HEK293T (cell line): ENCODE data around the gene CFAP70.

Source experiments
- CTCF ChIA-PET: fragments of 350-600 bp; formaldehyde crosslinking; extraction: SDS; loops from one replicate; lab custom pipeline; 2021; ENCODE audit warnings: antibody characterized with exemption, inconsistent platforms; lab: Yijun Ruan, JAX
- POLR2A ChIA-PET: fragments of 350-600 bp; formaldehyde crosslinking; extraction: SDS; loops from one replicate; lab custom pipeline; 2020; ENCODE audit warnings: antibody characterized with exemption, inconsistent platforms; lab: Yijun Ruan, JAX
- DNase-seq: peaks from one replicate; pipeline ENCODE4 v3.0.0; 2012; ENCODE audit warnings: mixed read lengths; ENCODE audit errors: extremely low spot score
- ARNT ChIP-seq: fragments of 450-650 bp; IDR thresholded peaks from 2 replicates; pipeline ENCODE4 v1.6.1; 2017; ENCODE audit warnings: mild to moderate bottlenecking
- BHLHE40 ChIP-seq: fragments of 450-650 bp; IDR thresholded peaks from 2 replicates; pipeline ENCODE4 v1.6.1; 2016; ENCODE audit warnings: mild to moderate bottlenecking, moderate library complexity, borderline replicate concordance
- CTBP1 ChIP-seq: fragments of 450-650 bp; IDR thresholded peaks from 2 replicates; pipeline ENCODE4 v1.6.1; 2016; ENCODE audit warnings: borderline replicate concordance
- ELF4 ChIP-seq: fragments of 450-650 bp; IDR thresholded peaks from 2 replicates; pipeline ENCODE4 v1.6.1; 2017; ENCODE audit warnings: antibody characterized with exemption
- FOXA1 ChIP-seq: fragments of 450-650 bp; IDR thresholded peaks from 2 replicates; pipeline ENCODE4 v1.6.1; 2016; ENCODE audit warnings: mild to moderate bottlenecking
- FOXK2 ChIP-seq: fragments of 450-650 bp; IDR thresholded peaks from 2 replicates; pipeline ENCODE4 v1.6.1; 2016; ENCODE audit warnings: mild to moderate bottlenecking
- FOXM1 ChIP-seq: fragments of 450-650 bp; IDR thresholded peaks from 2 replicates; pipeline ENCODE4 v1.6.1; 2017; ENCODE audit warnings: mild to moderate bottlenecking, borderline replicate concordance
- HDGF ChIP-seq: fragments of 450-650 bp; IDR thresholded peaks from 2 replicates; pipeline ENCODE4 v1.6.1; 2017; ENCODE audit warnings: antibody characterized with exemption, borderline replicate concordance
- L3MBTL2 ChIP-seq: fragments of 450-650 bp; conservative IDR thresholded peaks from 2 replicates; pipeline ENCODE4 v1.6.1; 2016; ENCODE audit warnings: mild to moderate bottlenecking
- LEF1 ChIP-seq: fragments of 450-650 bp; IDR thresholded peaks from 2 replicates; pipeline ENCODE4 v1.6.1; 2017; ENCODE audit warnings: mild to moderate bottlenecking, borderline replicate concordance
- NFRKB ChIP-seq: fragments of 450-650 bp; IDR thresholded peaks from 2 replicates; pipeline ENCODE4 v1.6.1; 2016; ENCODE audit warnings: mild to moderate bottlenecking, moderate library complexity
- SP1 ChIP-seq: fragments of 450-650 bp; IDR thresholded peaks from 2 replicates; pipeline ENCODE4 v1.6.1; 2017
- SUZ12 ChIP-seq: fragments of 450-650 bp; IDR thresholded peaks from 2 replicates; pipeline ENCODE4 v1.6.1; 2016; ENCODE audit warnings: mild to moderate bottlenecking
- TARDBP ChIP-seq: fragments of 450-650 bp; IDR thresholded peaks from 2 replicates; pipeline ENCODE4 v1.6.1; 2016
- ZNF384 ChIP-seq: fragments of 450-650 bp; IDR thresholded peaks from 2 replicates; pipeline ENCODE4 v1.6.1; 2016
- TF ChIP-seq, protein P1 (sequence below): fragments of 450-650 bp; IDR thresholded peaks from 2 replicates; pipeline ENCODE4 v1.6.1; 2016

Gene CFAP70

DNA sequence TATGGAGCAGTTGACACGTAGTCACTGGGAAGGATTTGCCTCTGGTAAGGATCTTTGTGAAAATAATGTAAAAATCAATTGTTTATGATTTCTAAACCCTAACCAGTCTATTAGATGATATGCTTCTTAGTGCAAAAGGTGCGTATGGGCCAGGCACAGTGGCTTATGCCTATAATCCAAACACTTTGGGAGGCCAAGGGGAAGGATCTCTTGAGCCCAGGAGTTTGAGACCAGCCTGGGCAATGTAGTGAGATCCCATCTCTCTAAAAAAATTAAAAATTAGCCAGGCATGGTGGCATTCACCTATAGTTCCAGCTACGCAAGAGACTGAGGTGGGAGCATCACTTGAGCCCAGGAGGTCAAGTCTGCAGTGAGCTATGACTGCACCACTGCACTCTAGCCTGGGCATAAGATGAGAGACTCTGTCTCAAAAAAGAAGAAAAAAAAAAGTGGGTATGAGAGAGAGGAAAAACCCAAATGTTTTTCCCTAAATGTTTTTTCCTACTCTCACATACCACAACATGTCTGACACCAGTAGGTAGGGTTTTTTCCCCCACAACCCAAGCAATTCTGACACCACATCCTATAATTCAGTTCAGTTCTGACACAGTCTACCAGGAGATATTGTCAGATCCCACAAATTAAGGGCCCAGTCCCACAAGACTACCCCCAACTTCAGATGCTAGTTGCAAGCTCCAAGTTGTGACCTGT, 148.1 kb downstream of the CFAP70 start:
- TF ChIP-seq FOXA1: no peak
- TF ChIP-seq BHLHE40: no peak
- TF ChIP-seq SUZ12: no peak
- no peak for TF ChIP-seq HDGF
- TF ChIP-seq ELF4: no peak
- no peak for TF ChIP-seq L3MBTL2
- no peak for TF ChIP-seq ZNF384
- TF ChIP-seq LEF1: no peak
- no peak for TF ChIP-seq FOXK2
- TF ChIP-seq CTBP1: no peak
- TF ChIP-seq TARDBP: no peak
- no peak for TF ChIP-seq ARNT
- no peak for TF ChIP-seq FOXM1
- no peak for DNase-seq
- ChIA-PET POLR2A (no interaction called here), CTCF (interaction anchor here (1.0 kb wide), 1 partner anchor 8 kb away, joined by 4 read pairs; no protein-coding TSS in a partner anchor)

GRCh38 chr10:73209705-73210104, 149.0 kb downstream of the CFAP70 start:
- TF ChIP-seq SUZ12 (no peak), BHLHE40 (no peak), L3MBTL2 (no peak), TARDBP (no peak), HDGF (no peak), ELF4 (no peak), CTBP1 (no peak), FOXA1 (no peak), NFRKB (no peak), ZNF384 (no peak), ARNT (no peak), FOXM1 (no peak)
- TF ChIP-seq, protein P1, sequence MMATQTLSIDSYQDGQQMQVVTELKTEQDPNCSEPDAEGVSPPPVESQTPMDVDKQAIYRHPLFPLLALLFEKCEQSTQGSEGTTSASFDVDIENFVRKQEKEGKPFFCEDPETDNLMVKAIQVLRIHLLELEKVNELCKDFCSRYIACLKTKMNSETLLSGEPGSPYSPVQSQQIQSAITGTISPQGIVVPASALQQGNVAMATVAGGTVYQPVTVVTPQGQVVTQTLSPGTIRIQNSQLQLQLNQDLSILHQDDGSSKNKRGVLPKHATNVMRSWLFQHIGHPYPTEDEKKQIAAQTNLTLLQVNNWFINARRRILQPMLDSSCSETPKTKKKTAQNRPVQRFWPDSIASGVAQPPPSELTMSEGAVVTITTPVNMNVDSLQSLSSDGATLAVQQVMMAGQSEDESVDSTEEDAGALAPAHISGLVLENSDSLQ: no peak
- ChIA-PET CTCF (interaction anchor here (1.0 kb wide), 1 partner anchor 9 kb away, joined by 4 read pairs; no protein-coding TSS in a partner anchor), POLR2A (no interaction called here)
- DNase-seq: no peak

DNA sequence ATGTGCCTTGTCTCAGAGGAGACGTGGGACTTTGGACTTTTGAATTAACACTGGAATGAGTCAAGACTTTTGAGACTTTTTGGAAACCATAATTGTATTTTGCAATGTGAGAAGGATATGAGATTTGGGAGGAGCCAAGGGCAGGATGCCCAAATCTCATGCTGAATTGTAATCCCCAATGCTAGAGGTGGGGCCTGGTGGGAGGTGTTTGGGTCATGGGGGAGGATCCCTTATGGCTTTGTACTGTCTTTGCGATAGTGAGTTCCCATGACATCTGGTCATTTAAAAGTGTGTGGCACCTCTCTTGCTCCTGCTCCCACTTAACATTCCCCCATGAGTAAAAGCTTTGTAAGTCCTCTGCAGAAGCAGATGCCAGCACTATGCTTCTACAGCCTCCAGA, 150.8 kb downstream of the CFAP70 start:
- TF ChIP-seq ELF4 (no peak), CTBP1 (no peak), FOXA1 (no peak), LEF1 (no peak), ZNF384 (no peak), SP1 (no peak), L3MBTL2 (no peak), SUZ12 (no peak), FOXK2 (no peak), NFRKB (no peak), FOXM1 (no peak), TARDBP (no peak)
- TF ChIP-seq, protein P1: no peak
- no peak for DNase-seq
- ChIA-PET POLR2A (no interaction called here), CTCF (no interaction called here)

DNA sequence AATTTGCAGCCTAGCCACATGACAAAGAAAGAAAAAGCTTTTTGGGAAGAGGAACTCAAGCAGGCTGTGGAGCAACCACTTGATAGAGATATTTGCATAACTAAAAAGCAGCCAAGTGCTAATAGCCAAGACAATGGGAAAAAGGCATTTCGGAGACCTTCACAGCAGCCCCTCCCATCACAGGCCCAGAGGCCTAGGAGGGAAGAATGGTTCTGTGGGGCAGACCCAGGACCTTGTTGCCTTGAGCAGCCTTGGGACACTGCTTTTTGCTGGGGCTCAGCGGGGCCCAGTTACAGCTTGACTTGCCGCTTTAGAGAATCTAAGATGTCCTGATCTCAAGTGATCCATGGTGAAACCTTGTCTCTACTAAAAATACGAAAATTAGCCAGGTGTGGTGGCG, 152.3 kb downstream of the CFAP70 start:
- ChIA-PET CTCF (no interaction called here), POLR2A (interaction anchor here (1.0 kb wide), 1 partner anchor 35 kb away, joined by 3 read pairs; no protein-coding TSS in a partner anchor)
- DNase-seq: no peak

DNA sequence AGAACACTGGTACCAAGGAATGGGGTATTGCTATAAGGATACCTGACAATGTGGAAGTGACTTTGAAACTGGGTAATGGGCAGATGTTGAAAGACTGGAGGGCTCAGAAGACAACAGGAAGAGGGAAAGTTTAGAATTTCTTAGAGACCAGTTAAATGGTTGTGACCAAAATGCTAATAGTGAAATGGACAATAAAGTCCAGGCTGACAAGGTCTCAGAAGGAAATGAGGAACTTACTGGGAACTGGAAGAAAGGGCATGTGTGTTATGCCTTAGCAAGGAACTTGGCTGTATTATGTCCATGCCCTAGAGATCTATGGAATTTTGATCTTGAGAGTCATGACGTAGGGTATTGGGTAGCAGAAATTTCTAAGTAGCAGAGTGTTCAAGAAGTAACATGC, 152.8 kb downstream of the CFAP70 start:
- no peak for TF ChIP-seq NFRKB
- no peak for TF ChIP-seq SP1
- TF ChIP-seq FOXM1: no peak
- ChIA-PET CTCF (no interaction called here), POLR2A (no interaction called here)
- no peak for DNase-seq

More for the DNA sequence above, 152.3 kb downstream of the CFAP70 start:
- no peak for TF ChIP-seq HDGF
- no peak for TF ChIP-seq BHLHE40
- no peak for TF ChIP-seq ZNF384
- no peak for TF ChIP-seq NFRKB
- TF ChIP-seq ARNT: no peak
- no peak for TF ChIP-seq FOXA1
- no peak for TF ChIP-seq TARDBP
- TF ChIP-seq SP1: no peak
- TF ChIP-seq SUZ12: no peak
- no peak for TF ChIP-seq LEF1
- no peak for TF ChIP-seq FOXK2
- TF ChIP-seq CTBP1: no peak
- TF ChIP-seq ELF4: no peak
- no peak for TF ChIP-seq L3MBTL2
- TF ChIP-seq, protein P1: no peak
- no peak for TF ChIP-seq FOXM1

DNA sequence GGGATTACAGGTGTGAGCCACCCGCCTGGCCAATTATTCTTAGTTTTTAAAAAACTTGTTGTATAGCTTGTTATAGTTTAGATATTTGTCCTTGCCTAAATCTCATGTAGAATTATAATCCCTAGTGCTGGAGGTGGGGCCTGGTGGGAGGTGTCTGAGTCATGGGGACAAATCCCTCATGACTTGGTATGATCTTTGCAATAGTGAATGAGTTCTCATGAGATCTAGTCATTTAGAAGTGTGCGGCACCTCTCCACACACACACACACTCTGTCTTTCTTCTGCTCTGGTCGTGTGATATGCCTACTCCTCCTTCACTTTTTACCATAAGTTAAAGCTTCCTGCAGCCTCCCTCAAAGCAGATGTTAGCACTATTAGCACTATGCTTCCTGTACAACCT, 153.6 kb downstream of the CFAP70 start:
- CTCF ChIA-PET: no interaction called here
- POLR2A ChIA-PET: no interaction called here

More for the DNA sequence above, 153.6 kb downstream of the CFAP70 start:
- DNase-seq: no peak
- no peak for TF ChIP-seq FOXM1
